ENCODE data around the gene PLD1. TPM values are rescaled to one million over a fixed set of nuclear protein-coding genes. Genes with fewer than 3 reads are reported as not detected.
"Not testable (repeated sequence)": the region's sequence is repeated elsewhere in the genome, so short reads cannot be mapped to it uniquely, and the experiment has no call there.

PLD1 gene
- total RNA-seq, 2 donors from 2014 or later = 51.3 to 95.2 TPM

DNA sequence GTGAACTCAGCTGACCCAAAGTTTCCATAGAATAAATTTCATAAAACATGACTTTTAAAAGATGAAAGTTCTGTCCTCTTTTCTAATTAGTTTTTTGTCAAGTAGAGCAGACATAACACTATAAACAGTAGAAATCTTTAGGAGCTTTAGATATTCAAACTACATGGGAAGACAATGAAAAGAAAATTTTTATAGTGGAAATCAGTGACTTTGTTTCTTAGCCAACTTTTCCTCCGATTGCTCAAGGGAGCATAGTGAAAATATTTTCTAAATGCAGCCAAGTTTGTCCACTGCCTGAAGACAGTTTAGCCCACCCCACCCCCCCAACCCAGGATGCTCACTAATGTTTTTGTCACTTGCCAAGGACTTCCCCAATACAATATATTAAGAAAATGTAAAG, 114.9 kb downstream of the PLD1 start:
- H3K4me3 ChIP-seq = no peak overlapping the region
- H3K27me3 ChIP-seq (replicated peaks; ENCODE audit: insufficient read depth) = no peaks in the 10 kb centered on the region
- ATAC-seq (ENCODE audit: insufficient number of reproducible peaks, low FRiP score, low read depth) (no peak), DNase-seq (ENCODE audit: low spot score) (no peak)
- TF ChIP-seq, protein P1, sequence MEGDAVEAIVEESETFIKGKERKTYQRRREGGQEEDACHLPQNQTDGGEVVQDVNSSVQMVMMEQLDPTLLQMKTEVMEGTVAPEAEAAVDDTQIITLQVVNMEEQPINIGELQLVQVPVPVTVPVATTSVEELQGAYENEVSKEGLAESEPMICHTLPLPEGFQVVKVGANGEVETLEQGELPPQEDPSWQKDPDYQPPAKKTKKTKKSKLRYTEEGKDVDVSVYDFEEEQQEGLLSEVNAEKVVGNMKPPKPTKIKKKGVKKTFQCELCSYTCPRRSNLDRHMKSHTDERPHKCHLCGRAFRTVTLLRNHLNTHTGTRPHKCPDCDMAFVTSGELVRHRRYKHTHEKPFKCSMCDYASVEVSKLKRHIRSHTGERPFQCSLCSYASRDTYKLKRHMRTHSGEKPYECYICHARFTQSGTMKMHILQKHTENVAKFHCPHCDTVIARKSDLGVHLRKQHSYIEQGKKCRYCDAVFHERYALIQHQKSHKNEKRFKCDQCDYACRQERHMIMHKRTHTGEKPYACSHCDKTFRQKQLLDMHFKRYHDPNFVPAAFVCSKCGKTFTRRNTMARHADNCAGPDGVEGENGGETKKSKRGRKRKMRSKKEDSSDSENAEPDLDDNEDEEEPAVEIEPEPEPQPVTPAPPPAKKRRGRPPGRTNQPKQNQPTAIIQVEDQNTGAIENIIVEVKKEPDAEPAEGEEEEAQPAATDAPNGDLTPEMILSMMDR (IDR thresholded peaks at IDR 0.05) = no peak
- H3K27ac ChIP-seq = no peak overlapping the region
- peaks cover 4% of the 10 kb centered on the region for H3K36me3 ChIP-seq
- peaks cover 16 to 35% of the 10 kb centered on the region in 2 donors for H3K4me1 ChIP-seq (ENCODE audit: control insufficient read depth in 1 of 2, low read depth in 2 of 2)
- H3K9me3 ChIP-seq = no peaks in the 10 kb centered on the region

DNA sequence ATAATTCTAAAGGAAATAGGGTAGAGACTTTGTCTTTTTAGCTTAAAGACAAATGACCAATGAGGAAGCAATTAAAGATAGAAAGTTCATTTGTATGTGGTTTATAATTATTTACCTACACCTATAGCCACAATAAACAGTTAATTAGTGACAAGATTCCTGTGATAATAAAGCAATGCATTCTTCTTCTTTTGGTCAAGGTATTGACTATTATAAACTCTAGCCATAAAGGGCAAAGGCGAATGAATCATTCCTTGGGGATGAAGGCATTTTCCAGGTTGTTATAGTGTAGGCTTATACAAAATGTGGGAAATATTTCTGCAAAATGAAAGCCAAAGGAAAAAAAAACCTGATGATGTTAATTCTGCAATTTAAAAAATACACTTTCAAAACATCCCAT, 115.4 kb downstream of the PLD1 start:
- H3K4me3 ChIP-seq = no peak overlapping the region
- no peaks in the 10 kb centered on the region for H3K27me3 ChIP-seq (replicated peaks; ENCODE audit: insufficient read depth)
- DNase-seq (ENCODE audit: low spot score) (no peak), ATAC-seq (ENCODE audit: insufficient number of reproducible peaks, low FRiP score, low read depth) (no peak)
- TF ChIP-seq, protein P1 (IDR thresholded peaks at IDR 0.05) = no peak
- no peak overlapping the region for H3K27ac ChIP-seq
- peaks cover 4% of the 10 kb centered on the region for H3K36me3 ChIP-seq
- peaks cover 14 to 29% of the 10 kb centered on the region in 2 donors for H3K4me1 ChIP-seq (ENCODE audit: control insufficient read depth in 1 of 2, low read depth in 2 of 2)
- H3K9me3 ChIP-seq = no peaks in the 10 kb centered on the region

DNA sequence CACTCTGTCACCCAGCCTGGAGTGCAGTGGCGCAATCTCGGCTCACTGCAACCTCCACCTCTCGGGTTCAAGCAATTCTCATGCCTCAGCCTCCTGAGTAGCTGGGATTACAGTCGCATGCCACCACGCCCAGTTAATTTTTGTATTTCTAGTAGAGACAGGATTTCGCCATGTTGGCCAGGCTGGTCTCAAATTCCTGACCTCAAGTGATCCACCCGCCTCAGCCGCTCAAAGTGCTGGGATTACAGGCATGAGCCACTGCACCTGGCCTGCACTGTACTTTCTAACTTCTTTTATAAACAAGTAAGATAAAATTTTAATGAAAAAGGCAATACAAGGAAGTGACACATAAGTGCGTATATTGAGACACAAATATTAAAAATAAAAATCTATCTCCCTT, 117.7 kb downstream of the PLD1 start:
- H3K27ac ChIP-seq; H3K9me3 ChIP-seq; H3K27me3 ChIP-seq (replicated peaks; ENCODE audit: insufficient read depth); ATAC-seq (ENCODE audit: insufficient number of reproducible peaks, low FRiP score, low read depth); H3K36me3 ChIP-seq; DNase-seq (ENCODE audit: low spot score); H3K4me3 ChIP-seq: not testable (repeated sequence)
- peaks cover 9 to 26% of the 10 kb centered on the region in 2 donors for H3K4me1 ChIP-seq (ENCODE audit: control insufficient read depth in 1 of 2, low read depth in 2 of 2)

DNA sequence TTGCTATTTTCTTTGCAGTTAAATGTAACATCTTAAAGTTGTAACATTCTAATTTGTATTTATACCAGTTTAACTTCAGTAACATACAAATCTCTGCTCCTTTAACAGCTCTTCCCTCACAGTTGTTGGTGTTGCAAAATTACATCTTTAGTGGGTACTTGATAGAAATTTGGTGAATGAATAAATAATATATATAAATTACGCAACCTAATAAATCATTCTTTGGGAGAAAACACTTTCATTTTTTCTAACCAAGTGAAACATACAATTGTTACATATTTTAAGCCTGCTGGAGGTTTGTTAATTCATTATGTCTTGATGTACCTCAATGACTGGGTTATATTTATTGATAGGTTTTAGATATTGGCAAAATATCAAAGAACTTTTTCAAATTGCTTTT, 118.8 kb downstream of the PLD1 start:
- no peak for ATAC-seq (ENCODE audit: insufficient number of reproducible peaks, low FRiP score, low read depth)
- TF ChIP-seq, protein P1 (IDR thresholded peaks at IDR 0.05) = no peak

DNA sequence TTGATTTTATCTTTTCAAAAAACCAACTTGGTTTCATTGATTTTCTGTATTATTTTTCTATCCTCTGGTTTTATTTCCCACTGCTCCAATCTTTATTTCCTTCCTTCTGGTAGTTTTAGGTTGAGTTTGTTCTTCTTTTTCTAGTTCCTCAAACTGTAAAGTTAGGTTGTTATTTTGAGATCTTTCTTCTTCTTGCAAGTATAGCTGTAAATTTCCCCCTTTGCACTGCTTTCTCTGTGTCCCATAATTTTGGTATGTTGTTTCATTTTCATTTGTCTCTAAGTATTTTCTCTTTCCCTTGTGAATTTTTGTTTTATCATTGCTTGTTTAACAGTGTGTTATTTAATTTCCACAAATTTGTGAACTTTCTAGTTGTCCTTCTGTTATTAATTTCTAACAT, 120.0 kb downstream of the PLD1 start:
- DNase-seq (ENCODE audit: low spot score) (no peak), ATAC-seq (ENCODE audit: insufficient number of reproducible peaks, low FRiP score, low read depth) (no peak)
- Histone ChIP-seq H3K4me1 (ENCODE audit: control insufficient read depth in 1 of 2, low read depth in 2 of 2) (peaks cover 7 to 22% of the 10 kb centered on the region in 2 donors), H3K27me3 (replicated peaks; ENCODE audit: insufficient read depth) (no peaks in the 10 kb centered on the region), H3K9me3 (no peaks in the 10 kb centered on the region), H3K27ac (no peak overlapping the region), H3K4me3 (no peak overlapping the region), H3K36me3 (peaks cover 4% of the 10 kb centered on the region)
- TF ChIP-seq, protein P1 (IDR thresholded peaks at IDR 0.05) = no peak

More for the DNA sequence above, 118.8 kb downstream of the PLD1 start:
- Histone ChIP-seq H3K27ac (no peak overlapping the region), H3K9me3 (no peaks in the 10 kb centered on the region), H3K4me1 (ENCODE audit: control insufficient read depth in 1 of 2, low read depth in 2 of 2) (peaks cover 9 to 27% of the 10 kb centered on the region in 2 donors), H3K36me3 (peaks cover 4% of the 10 kb centered on the region), H3K4me3 (no peak overlapping the region), H3K27me3 (replicated peaks; ENCODE audit: insufficient read depth) (no peaks in the 10 kb centered on the region)
- no peak for DNase-seq (ENCODE audit: low spot score)

DNA sequence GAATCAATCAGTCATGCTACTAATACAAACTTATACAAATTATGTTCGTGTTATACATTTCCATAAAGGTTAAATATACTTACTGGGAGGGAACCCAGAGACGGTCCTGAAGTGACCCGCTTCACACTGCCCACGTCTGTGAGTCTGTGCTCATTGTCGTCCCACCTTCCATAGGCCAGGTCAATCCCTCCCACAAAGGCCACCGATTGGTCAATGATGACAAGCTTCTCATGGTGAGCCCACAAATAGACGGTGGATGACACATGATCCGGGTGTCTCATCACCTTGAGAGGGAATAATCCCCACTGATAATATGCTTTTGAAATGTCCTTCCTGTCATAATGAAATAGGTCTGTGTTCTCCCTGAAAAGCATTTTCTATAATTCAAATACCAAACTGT, 121.7 kb downstream of the PLD1 start:
- Histone ChIP-seq H3K36me3 (peaks cover 9% of the 10 kb centered on the region), H3K27ac (no peak overlapping the region), H3K4me1 (ENCODE audit: control insufficient read depth in 1 of 2, low read depth in 2 of 2) (peaks cover 4 to 14% of the 10 kb centered on the region in 2 donors), H3K27me3 (replicated peaks; ENCODE audit: insufficient read depth) (no peaks in the 10 kb centered on the region), H3K9me3 (no peaks in the 10 kb centered on the region), H3K4me3 (no peak overlapping the region)
- DNase-seq (ENCODE audit: low spot score) (no peak), ATAC-seq (ENCODE audit: insufficient number of reproducible peaks, low FRiP score, low read depth) (no peak)
- TF ChIP-seq, protein P1 (IDR thresholded peaks at IDR 0.05) = no peak

Measured in thoracic aorta (tissue), 2 donors.